Keratinocyte (primary cell): ENCODE measurements around the gene CDK15.

ENCODE experiments used
- EZH2 ChIP-seq: IDR thresholded peaks from one replicate; pipeline ENCODE4 v1.6.1; 2012; ENCODE audit warnings: inconsistent platforms, mild to moderate bottlenecking, low read length, moderate library complexity
- TF ChIP-seq, protein P1 (sequence below), 3 experiments: IDR thresholded peaks in 1 of 3; conservative IDR thresholded peaks in 1 of 3; optimal IDR thresholded peaks in 1 of 3; 2 replicates in 2 of 3; 3 replicates in 1 of 3; pipeline versions ENCODE3 to v1.5.1; 2011; ENCODE audit warnings: low read length in 3 of 3, mild to moderate bottlenecking in 3 of 3, moderate library complexity in 2 of 3, control low read depth in 1 of 3, inconsistent platforms in 1 of 3; ENCODE audit not compliant: insufficient read depth in 2 of 3; ENCODE audit errors: extremely low read depth in 1 of 3

DNA sequence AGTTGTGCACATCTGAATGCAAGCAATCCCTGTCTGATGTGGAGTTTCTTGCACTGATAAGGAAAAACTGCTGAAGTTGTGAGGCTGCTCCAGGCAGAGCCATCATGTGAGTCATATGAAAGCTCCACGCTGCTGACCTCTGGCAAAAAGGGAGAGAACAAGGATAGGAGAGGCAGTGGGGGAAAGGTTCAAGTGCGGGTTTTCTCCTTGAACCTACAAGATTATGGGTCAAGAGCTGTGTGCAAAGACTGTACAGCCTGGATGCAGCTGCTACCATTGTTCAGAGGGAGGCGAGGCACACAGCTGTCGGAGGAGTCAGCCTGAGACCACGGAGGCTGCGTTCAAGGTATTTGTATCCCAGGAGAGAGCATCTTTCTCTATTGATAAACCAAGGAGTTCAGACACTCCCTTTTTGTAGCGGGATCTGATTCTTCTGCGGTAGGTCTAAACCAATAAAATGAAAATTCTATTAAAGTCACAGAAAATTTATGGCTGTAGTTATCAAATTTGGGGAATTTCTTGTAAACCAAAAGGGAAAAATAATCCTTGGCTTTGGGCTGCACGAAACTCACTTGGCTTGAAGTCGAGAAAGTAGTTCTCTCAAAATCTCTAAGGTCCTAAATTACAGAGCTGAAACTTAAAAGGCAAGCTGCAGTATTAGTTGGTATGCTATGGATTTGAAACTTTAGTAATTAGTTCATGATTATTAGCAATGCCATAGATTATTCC lies at the start of gene CDK15:
- TF ChIP-seq, protein P1, sequence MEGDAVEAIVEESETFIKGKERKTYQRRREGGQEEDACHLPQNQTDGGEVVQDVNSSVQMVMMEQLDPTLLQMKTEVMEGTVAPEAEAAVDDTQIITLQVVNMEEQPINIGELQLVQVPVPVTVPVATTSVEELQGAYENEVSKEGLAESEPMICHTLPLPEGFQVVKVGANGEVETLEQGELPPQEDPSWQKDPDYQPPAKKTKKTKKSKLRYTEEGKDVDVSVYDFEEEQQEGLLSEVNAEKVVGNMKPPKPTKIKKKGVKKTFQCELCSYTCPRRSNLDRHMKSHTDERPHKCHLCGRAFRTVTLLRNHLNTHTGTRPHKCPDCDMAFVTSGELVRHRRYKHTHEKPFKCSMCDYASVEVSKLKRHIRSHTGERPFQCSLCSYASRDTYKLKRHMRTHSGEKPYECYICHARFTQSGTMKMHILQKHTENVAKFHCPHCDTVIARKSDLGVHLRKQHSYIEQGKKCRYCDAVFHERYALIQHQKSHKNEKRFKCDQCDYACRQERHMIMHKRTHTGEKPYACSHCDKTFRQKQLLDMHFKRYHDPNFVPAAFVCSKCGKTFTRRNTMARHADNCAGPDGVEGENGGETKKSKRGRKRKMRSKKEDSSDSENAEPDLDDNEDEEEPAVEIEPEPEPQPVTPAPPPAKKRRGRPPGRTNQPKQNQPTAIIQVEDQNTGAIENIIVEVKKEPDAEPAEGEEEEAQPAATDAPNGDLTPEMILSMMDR (optimal IDR thresholded peaks at IDR 0.05 in 1 of 3, IDR thresholded peaks at IDR 0.05 in 1 of 3, conservative IDR thresholded peaks at IDR 0.05 in 1 of 3; ENCODE audit: extremely low read depth in 1 of 3, insufficient read depth in 2 of 3, low read length in 3 of 3) = no peak
- TF ChIP-seq EZH2 = no peak
